ENCODE results near the gene SCN9A. TPM values are rescaled to one million over a fixed set of nuclear protein-coding genes. Genes with fewer than 3 reads are reported as not detected.

Gene SCN9A
- total and polyA plus RNA-seq, 12 donors, result 0.30 to 7.9 (median 1.7) TPM

DNA sequence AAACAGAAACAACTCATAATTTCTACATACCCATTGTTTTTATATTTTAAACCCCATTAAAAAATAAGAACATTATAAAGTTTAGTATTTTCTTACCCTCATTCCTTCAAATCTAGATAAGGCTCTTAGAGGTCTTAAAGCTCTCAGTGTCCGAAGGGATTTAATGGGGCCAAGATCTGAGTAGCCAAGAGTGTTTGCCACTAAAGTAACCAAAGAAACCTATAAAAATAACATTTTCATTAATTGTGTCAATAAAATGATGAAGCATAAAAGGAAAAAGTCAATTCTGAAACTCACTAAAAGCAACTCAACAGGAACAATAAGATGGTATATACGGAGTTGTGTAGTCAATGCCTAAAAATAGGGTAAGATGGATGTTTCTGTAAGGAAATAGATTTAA, 142.5 kb downstream of the SCN9A start:
- H3K4me1 ChIP-seq (replicated peaks in 1 of 2), result no peaks in the 10 kb centered on the region
- intact Hi-C loops (cut with DNase I), result no loop called here
- whole genome bisulfite sequencing, 4 donors, result 82 to 90% (median 84%) methylated on average over 2 of the region's 2 CpGs
- H3K36me3 ChIP-seq (replicated peaks in 1 of 2), result no peaks in the 10 kb centered on the region
- no peak for TF ChIP-seq POLR2A (IDR thresholded peaks at IDR 0.05)
- TF ChIP-seq, protein P1, sequence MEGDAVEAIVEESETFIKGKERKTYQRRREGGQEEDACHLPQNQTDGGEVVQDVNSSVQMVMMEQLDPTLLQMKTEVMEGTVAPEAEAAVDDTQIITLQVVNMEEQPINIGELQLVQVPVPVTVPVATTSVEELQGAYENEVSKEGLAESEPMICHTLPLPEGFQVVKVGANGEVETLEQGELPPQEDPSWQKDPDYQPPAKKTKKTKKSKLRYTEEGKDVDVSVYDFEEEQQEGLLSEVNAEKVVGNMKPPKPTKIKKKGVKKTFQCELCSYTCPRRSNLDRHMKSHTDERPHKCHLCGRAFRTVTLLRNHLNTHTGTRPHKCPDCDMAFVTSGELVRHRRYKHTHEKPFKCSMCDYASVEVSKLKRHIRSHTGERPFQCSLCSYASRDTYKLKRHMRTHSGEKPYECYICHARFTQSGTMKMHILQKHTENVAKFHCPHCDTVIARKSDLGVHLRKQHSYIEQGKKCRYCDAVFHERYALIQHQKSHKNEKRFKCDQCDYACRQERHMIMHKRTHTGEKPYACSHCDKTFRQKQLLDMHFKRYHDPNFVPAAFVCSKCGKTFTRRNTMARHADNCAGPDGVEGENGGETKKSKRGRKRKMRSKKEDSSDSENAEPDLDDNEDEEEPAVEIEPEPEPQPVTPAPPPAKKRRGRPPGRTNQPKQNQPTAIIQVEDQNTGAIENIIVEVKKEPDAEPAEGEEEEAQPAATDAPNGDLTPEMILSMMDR (IDR thresholded peaks at IDR 0.05), result no peak
- H3K27ac ChIP-seq, result no peak overlapping the region
- no peak overlapping the region for H3K4me3 ChIP-seq
- DNase-seq, result no peak
- H3K27me3 ChIP-seq, result no peaks in the 10 kb centered on the region
- H3K9me3 ChIP-seq (replicated peaks in 1 of 3), result no peaks in the 10 kb centered on the region

DNA sequence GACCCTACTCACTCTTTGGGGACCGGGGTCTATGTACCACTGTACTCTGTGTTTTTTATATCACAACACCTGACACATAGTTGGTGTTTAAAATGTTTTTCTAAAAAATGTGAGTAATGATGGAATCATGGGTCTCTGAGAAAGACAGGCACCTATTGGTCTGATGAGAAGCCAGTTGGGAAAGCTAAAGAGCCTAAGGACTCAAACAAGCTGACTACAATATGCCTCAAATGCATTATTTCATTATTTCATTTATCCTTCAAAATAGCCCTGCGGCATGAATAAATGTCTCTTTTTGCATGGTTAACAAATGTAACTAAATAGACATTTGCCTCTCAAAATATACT, 145.0 kb downstream of the SCN9A start:
- no peak for DNase-seq
- 47 to 70% (median 63%) methylated on average over 2 of the region's 2 CpGs for WGBS, 4 donors
- no peak for TF ChIP-seq POLR2A (IDR thresholded peaks at IDR 0.05)
- Histone ChIP-seq H3K9me3 (replicated peaks in 1 of 3) (no peaks in the 10 kb centered on the region), H3K27ac (no peak overlapping the region), H3K27me3 (no peaks in the 10 kb centered on the region), H3K4me3 (no peak overlapping the region), H3K36me3 (replicated peaks in 1 of 2) (no peaks in the 10 kb centered on the region), H3K4me1 (replicated peaks in 1 of 2) (no peaks in the 10 kb centered on the region)
- intact Hi-C loops (cut with DNase I), result no loop called here

DNA sequence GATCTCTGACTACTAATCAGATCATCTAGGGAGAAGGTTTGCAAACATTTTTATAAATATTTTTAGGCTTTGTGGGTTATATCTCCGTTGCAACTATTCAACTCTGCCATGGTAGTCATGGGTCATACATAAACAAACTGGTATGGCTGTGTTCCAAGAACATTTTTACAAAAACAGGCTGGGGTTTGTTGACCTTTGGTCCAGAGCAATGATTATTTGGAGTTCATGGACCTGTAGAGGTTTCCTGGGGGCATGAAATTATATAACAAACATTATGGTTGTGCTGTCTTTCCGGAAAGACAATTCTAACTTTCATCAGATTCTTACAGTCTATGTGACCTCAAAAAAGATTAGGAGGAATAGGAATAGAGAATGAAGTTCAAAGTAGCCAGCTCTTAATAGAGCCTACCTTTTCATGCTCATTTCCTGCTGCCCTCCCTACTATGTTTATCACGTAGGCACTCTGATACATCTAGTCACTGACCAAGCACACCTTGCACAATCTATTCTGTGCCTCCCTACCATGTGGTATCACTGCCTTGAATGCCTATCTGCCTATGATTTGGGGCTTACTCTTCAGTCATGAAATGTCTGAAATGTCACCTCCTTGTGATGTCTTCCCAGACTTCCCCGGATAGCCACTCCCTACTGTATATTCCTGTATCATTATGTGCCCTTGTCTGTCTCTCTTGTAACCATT, 145.6 kb downstream of the SCN9A start:
- Histone ChIP-seq H3K27ac (no peak overlapping the region), H3K4me3 (no peak overlapping the region), H3K27me3 (no peaks in the 10 kb centered on the region), H3K36me3 (replicated peaks in 1 of 2) (no peaks in the 10 kb centered on the region), H3K9me3 (replicated peaks in 1 of 3) (no peaks in the 10 kb centered on the region), H3K4me1 (replicated peaks in 1 of 2) (no peaks in the 10 kb centered on the region)
- DNase-seq, result no peak
- intact Hi-C loops (cut with DNase I), result no loop called here
- 59 to 69% (median 62%) methylated on average over 4 of the region's 4 CpGs for WGBS, 4 donors
- TF ChIP-seq, protein P1 (IDR thresholded peaks at IDR 0.05), result no peak
- TF ChIP-seq POLR2A (IDR thresholded peaks at IDR 0.05), result no peak

DNA sequence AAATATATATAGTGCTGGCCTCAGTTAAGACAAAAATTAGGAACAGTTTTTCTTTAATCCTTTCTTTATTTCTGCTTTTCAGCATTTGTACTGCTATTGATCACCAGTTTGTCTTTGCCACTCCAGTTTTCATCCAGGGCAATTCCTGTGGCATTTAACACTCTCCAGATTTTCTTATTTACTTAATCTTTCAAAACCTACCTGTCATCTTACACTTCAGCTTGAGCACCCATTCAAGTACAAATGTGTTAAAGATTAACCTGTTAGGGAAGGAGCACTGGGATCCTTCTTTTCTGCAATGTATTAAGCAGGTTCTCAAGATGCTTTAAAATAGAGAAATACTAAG, 146.1 kb downstream of the SCN9A start:
- Histone ChIP-seq H3K4me3 (no peak overlapping the region), H3K4me1 (replicated peaks in 1 of 2) (no peaks in the 10 kb centered on the region), H3K27me3 (no peaks in the 10 kb centered on the region), H3K36me3 (replicated peaks in 1 of 2) (no peaks in the 10 kb centered on the region), H3K9me3 (replicated peaks in 1 of 3) (no peaks in the 10 kb centered on the region), H3K27ac (no peak overlapping the region)
- DNase-seq, result no peak
- TF ChIP-seq, protein P1 (IDR thresholded peaks at IDR 0.05), result no peak
- TF ChIP-seq POLR2A (IDR thresholded peaks at IDR 0.05), result no peak
- intact Hi-C loops (cut with DNase I), result no loop called here

DNA sequence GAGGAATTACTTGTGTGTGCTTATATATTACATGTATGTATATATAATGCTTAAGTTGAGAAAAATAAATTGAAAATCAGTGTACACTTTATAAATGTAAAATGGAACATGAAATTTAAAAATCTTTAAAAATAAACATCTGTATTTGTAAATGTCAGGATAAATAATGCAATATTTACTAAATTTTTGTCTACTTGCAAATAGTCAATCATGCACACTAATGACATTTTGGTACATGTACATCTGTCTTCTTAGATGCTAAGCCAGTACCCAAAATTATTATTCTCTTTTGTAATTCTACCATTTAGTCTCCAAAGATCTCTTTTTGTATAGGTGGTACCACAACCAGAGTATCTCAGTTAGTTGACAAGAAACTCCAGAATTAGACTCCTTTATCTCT, 151.5 kb downstream of the SCN9A start:
- no peaks in the 10 kb centered on the region for H3K9me3 ChIP-seq (replicated peaks in 1 of 3)
- no peaks in the 10 kb centered on the region for H3K4me1 ChIP-seq (replicated peaks in 1 of 2)
- H3K4me3 ChIP-seq, result no peak overlapping the region
- H3K27me3 ChIP-seq, result no peaks in the 10 kb centered on the region
- H3K27ac ChIP-seq, result no peak overlapping the region
- H3K36me3 ChIP-seq (replicated peaks in 1 of 2), result no peaks in the 10 kb centered on the region
- TF ChIP-seq POLR2A (IDR thresholded peaks at IDR 0.05), result no peak
- TF ChIP-seq, protein P1 (IDR thresholded peaks at IDR 0.05), result no peak
- intact Hi-C loops (cut with DNase I), result no loop called here
- DNase-seq, result no peak

Measured in adrenal gland (tissue), 12 donors.